H1 (cell line): ENCODE results near the gene UVSSA. TPM values are rescaled to one million over a fixed set of nuclear protein-coding genes. Genes with fewer than 3 reads are reported as not detected.

Experiments used
- ATF2 ChIP-seq: IDR thresholded peaks from 2 replicates; pipeline ENCODE4 v1.6.1; 2012; ENCODE audit warnings: low read length, inconsistent platforms
- BCL11A ChIP-seq, 2 experiments: IDR thresholded peaks; one replicate each; pipeline ENCODE4 v1.6.1; 2011; ENCODE audit warnings: low read depth in 2 of 2, low read length in 2 of 2, mild to moderate bottlenecking in 2 of 2
- RBBP5 ChIP-seq: IDR thresholded peaks from 2 replicates; pipeline ENCODE4 v1.7.1; 2012; ENCODE audit warnings: low read depth, mild to moderate bottlenecking, inconsistent platforms, low read length, moderate library complexity, borderline replicate concordance
- SUZ12 ChIP-seq: fragments of 200-600 bp; sonication (generic); IDR thresholded peaks from 2 replicates; pipeline ENCODE4 v1.6.1; 2012; ENCODE audit warnings: mild to moderate bottlenecking, inconsistent platforms, low read length, moderate library complexity, mixed read lengths
- TAF7 ChIP-seq: optimal IDR thresholded peaks from 2 replicates; pipeline ENCODE3; 2011; ENCODE audit warnings: low read depth, mild to moderate bottlenecking, inconsistent platforms, low read length, moderate library complexity, borderline replicate concordance
- ZNF274 ChIP-seq: IDR thresholded peaks from 2 replicates; pipeline ENCODE4 v1.7.0; 2012; ENCODE audit warnings: low read length, borderline replicate concordance; ENCODE audit errors: extremely low read depth
- polyA plus RNA-seq, 7 experiments: library from polyadenylated mRNA; depleted of rRNA in 3 of 7; stranded (reverse) in 5 of 7; unstranded in 2 of 7; fragments of >200 nt in 5 of 7; fragments of 200-250 nt in 2 of 7; gene quantifications; 1 replicate in 5 of 7; 2 replicates in 1 of 7; 4 replicates in 1 of 7; pipeline versions ENCODE4 v1.2.1 to v1.2.3, GENCODE V29; 2011 to 2013; ENCODE audit warnings: missing spikeins in 2 of 7, mixed read lengths in 2 of 7
- total RNA-seq: library from RNA; stranded (reverse); fragmentation: NEBNext Ultra II Directional; extraction: Animal tissue kit (Norgen Biotek cat#: 25700); gene quantifications from 2 replicates; pipeline ENCODE4 v1.2.1, GENCODE V29; 2021

UVSSA gene
- total and polyA plus RNA-seq, 2 of the 8 experiments (the other 6 are each of a cell fraction or from before 2014, with no cell fraction given), result 14.5 to 19.4 TPM

GRCh38 chr4:1300466-1301455 is 46.2 kb upstream of the UVSSA start (continued):
- TF ChIP-seq ZNF274 (no peak), ATF2 (no peak), TAF7 (no peak), RBBP5 (no peak), SUZ12 (no peak), BCL11A (IDR thresholded peaks at IDR 0.05; ENCODE audit: low read depth in 2 of 2, low read length in 2 of 2) (no peak)
